Endothelial cell of umbilical vein (primary cell): ENCODE measurements around the gene AHSP. TPM values are rescaled to one million over a fixed set of nuclear protein-coding genes. Genes with fewer than 3 reads are reported as not detected.

Experiments used
- BruUV-seq: library from RNA; stranded (reverse); fragments of 400-500 nt; replicated peaks from 2 replicates; lab custom pipeline; 2021; lab: Mats Ljungman, UMichigan
- CTCF ChIA-PET: fragments of 300-600, 350-600 bp; sonication (Branson Sonifier 250); formaldehyde crosslinking; loops from one replicate; lab custom pipeline; 2021; ENCODE audit warnings: antibody characterized with exemption, inconsistent platforms; lab: Charles Lee
- POLR2A ChIA-PET: fragments of 300-600, 350-600 bp; sonication (Branson Sonifier 250); formaldehyde crosslinking; loops from one replicate; lab custom pipeline; 2021; ENCODE audit warnings: antibody characterized with exemption, inconsistent platforms; lab: Charles Lee
- DNase-seq: peaks from one replicate; pipeline ENCODE4 v3.0.0-alpha.2; 2011; ENCODE audit warnings: low read depth, low spot score
- FAIRE-seq: peaks from 2 replicates; lab custom pipeline; 2011; peaks lifted over from hg19 to GRCh38; lab: Jason Lieb, UNC
- H2AFZ ChIP-seq: 2 replicates; pipeline ENCODE4 v1.6.0; 2012; ENCODE audit warnings: low read depth, low read length, control low read depth, inconsistent platforms
- H3K27ac ChIP-seq: 2 replicates; pipeline ENCODE4 v1.5.1; 2011; ENCODE audit warnings: low read depth, mild to moderate bottlenecking, control low read depth, low read length, moderate library complexity; ENCODE audit not compliant: insufficient read depth
- H3K27me3 ChIP-seq, 2 experiments: 2 replicates each; pipeline versions ENCODE4 v1.6.0 to v1.6.1; 2011; ENCODE audit warnings: low read length in 2 of 2, mixed read lengths in 1 of 2; ENCODE audit not compliant: control insufficient read depth in 2 of 2, insufficient read depth in 2 of 2
- H3K36me3 ChIP-seq, 2 experiments: 2 replicates in 1 of 2; 3 replicates in 1 of 2; pipeline ENCODE4 v1.5.1; 2011; ENCODE audit warnings: low read length in 2 of 2, mild to moderate bottlenecking in 1 of 2, moderate library complexity in 1 of 2; ENCODE audit not compliant: control insufficient read depth in 2 of 2, insufficient read depth in 2 of 2; ENCODE audit errors: extremely low read depth in 1 of 2
- H3K4me1 ChIP-seq: 3 replicates; pipeline ENCODE4 v1.5.1; 2011; ENCODE audit warnings: mild to moderate bottlenecking, low read length; ENCODE audit not compliant: control insufficient read depth, insufficient read depth; ENCODE audit errors: extremely low read depth
- H3K4me2 ChIP-seq: 2 replicates; pipeline ENCODE4 v1.6.1; 2011; ENCODE audit warnings: low read length, control low read depth, mixed read lengths; ENCODE audit not compliant: insufficient read depth
- H3K4me3 ChIP-seq, 3 experiments: fragments of 200-600 bp in 1 of 3; sonication (generic), shearing (Covaris generic) in 1 of 3; replicated peaks in 1 of 3; 2 replicates each; pipeline ENCODE4 v1.5.1; 2011 to 2016; ENCODE audit warnings: control low read depth in 3 of 3, low read length in 3 of 3, mild to moderate bottlenecking in 2 of 3, inconsistent platforms in 1 of 3, low read depth in 1 of 3, moderate library complexity in 1 of 3; ENCODE audit not compliant: insufficient read depth in 1 of 3
- H3K79me2 ChIP-seq: 2 replicates; pipeline ENCODE4 v1.6.0; 2012; ENCODE audit warnings: low read length, inconsistent platforms; ENCODE audit not compliant: control insufficient read depth, insufficient read depth
- H3K9ac ChIP-seq: replicated peaks from 2 replicates; pipeline ENCODE3; 2011; ENCODE audit warnings: low read length, control low read depth; ENCODE audit not compliant: insufficient read depth; ENCODE audit errors: extremely low read depth
- H3K9me1 ChIP-seq: replicated peaks from 3 replicates; pipeline ENCODE4 v1.6.0; 2011; ENCODE audit warnings: mild to moderate bottlenecking, low read length; ENCODE audit not compliant: control insufficient read depth, insufficient read depth; ENCODE audit errors: extremely low read depth
- H3K9me3 ChIP-seq: replicated peaks from 2 replicates; pipeline ENCODE4 v1.5.1; 2012; ENCODE audit warnings: low read length, inconsistent platforms; ENCODE audit not compliant: control insufficient read depth, insufficient read depth
- H4K20me1 ChIP-seq: replicated peaks from 2 replicates; pipeline ENCODE3; 2011; ENCODE audit warnings: mild to moderate bottlenecking, low read length; ENCODE audit not compliant: control insufficient read depth, insufficient read depth; ENCODE audit errors: extremely low read depth
- EZH2 ChIP-seq: IDR thresholded peaks from 2 replicates; pipeline ENCODE4 v1.6.1; 2012; ENCODE audit warnings: borderline replicate concordance, low read depth, mild to moderate bottlenecking, moderate library complexity, low read length, inconsistent platforms; ENCODE audit not compliant: severe bottlenecking
- FOS ChIP-seq: IDR thresholded peaks from 2 replicates; pipeline ENCODE4 v1.6.1; 2011; ENCODE audit warnings: mild to moderate bottlenecking, low read length, moderate library complexity, borderline replicate concordance; ENCODE audit not compliant: insufficient read depth
- GATA2 ChIP-seq: IDR thresholded peaks from 2 replicates; pipeline ENCODE4 v1.7.0; 2011; ENCODE audit warnings: low read depth, mild to moderate bottlenecking, moderate library complexity, mixed read lengths, low read length; ENCODE audit not compliant: insufficient read length, insufficient read depth
- JUN ChIP-seq: IDR thresholded peaks from 2 replicates; pipeline ENCODE4 v1.6.1; 2011; ENCODE audit warnings: borderline replicate concordance, low read depth; ENCODE audit not compliant: insufficient read length, insufficient read depth
- MYC ChIP-seq: IDR thresholded peaks from one replicate; pipeline ENCODE4 v1.6.1; 2011; ENCODE audit warnings: mild to moderate bottlenecking, low read depth, low read length
- POLR2A ChIP-seq: IDR thresholded peaks from 2 replicates; pipeline ENCODE4 v1.6.1; 2012; ENCODE audit warnings: low read depth, mild to moderate bottlenecking, control low read depth, low read length
- POLR2AphosphoS5 ChIP-seq: IDR thresholded peaks from 2 replicates; pipeline ENCODE4 v1.6.1; 2012; ENCODE audit warnings: low read depth, mild to moderate bottlenecking, control low read depth, low read length, moderate library complexity; ENCODE audit not compliant: insufficient read depth
- dilution Hi-C: fragments of 300-500 bp; cut with MboI; formaldehyde crosslinking; loops from one replicate; pipeline ENCODE4 v1.15.0; 2019; ENCODE audit warnings: low sequenced_read_pairs; ENCODE audit not compliant: extremely low pct_ligation_motif_present
- intact Hi-C: fragments of 100-400 bp; cut with micrococcal nuclease; formaldehyde crosslinking; loops from one replicate; pipeline ENCODE4 v1.10.0; 2022
- polyA plus RNA-seq, 4 experiments: library from polyadenylated mRNA; depleted of rRNA in 3 of 4; stranded (reverse) in 3 of 4; unstranded in 1 of 4; fragments of >200 nt; gene quantifications; 2 replicates each; pipeline versions ENCODE4 v1.2.1 to v1.2.3, GENCODE V29; 2011 to 2012; ENCODE audit warnings: missing spikeins in 1 of 4
- total RNA-seq: library from RNA; stranded (reverse); gene quantifications from 2 replicates; pipeline ENCODE4 v1.2.3, GENCODE V29; 2021
- TF ChIP-seq, protein P1 (sequence below): IDR thresholded peaks from 2 replicates; pipeline ENCODE4 v1.6.1; 2011; ENCODE audit not compliant: insufficient read depth, insufficient read length
- TF ChIP-seq, protein P2 (sequence below), 2 donors: IDR thresholded peaks; 1 replicate in 1 of 2; 2 replicates in 1 of 2; pipeline ENCODE4 v1.5.1; 2011; ENCODE audit warnings: low read length in 2 of 2, mild to moderate bottlenecking in 2 of 2, moderate library complexity in 2 of 2, control low read depth in 1 of 2, inconsistent platforms in 1 of 2, low read depth in 1 of 2; ENCODE audit not compliant: insufficient read depth in 1 of 2; ENCODE audit errors: extremely low read depth in 1 of 2

Gene AHSP
- total and polyA plus RNA-seq, 2 donors (not counting 3 experiments of a cell fraction or from before 2014, with no cell fraction given): not detected

GRCh38 chr16:31529937-31530312, 2.2 kb downstream of the AHSP start:
- Histone ChIP-seq H3K27ac (no peak overlapping the region), H3K4me2 (no peak overlapping the region), H4K20me1 (no peaks in the 10 kb centered on the region), H3K4me1 (no peaks in the 10 kb centered on the region), H2AFZ (no peak overlapping the region), H3K4me3 (no peak overlapping the region), H3K36me3 (no peaks in the 10 kb centered on the region), H3K9me3 (no peaks in the 10 kb centered on the region), H3K9ac (no peak overlapping the region), H3K79me2 (no peaks in the 10 kb centered on the region), H3K9me1 (no peaks in the 10 kb centered on the region), H3K27me3 (peaks cover 23 to 28% of the 10 kb centered on the region in 2 experiments)
- CTCF ChIA-PET: no interaction called here
- intact Hi-C loops (no loop called here), dilution Hi-C loops (no loop called here)
- TF ChIP-seq JUN (no peak), FOS (no peak), GATA2 (no peak), EZH2 (no peak), MYC (no peak), POLR2AphosphoS5 (no peak), POLR2A (no peak)
- TF ChIP-seq, protein P1, sequence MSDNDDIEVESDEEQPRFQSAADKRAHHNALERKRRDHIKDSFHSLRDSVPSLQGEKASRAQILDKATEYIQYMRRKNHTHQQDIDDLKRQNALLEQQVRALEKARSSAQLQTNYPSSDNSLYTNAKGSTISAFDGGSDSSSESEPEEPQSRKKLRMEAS: no peak
- TF ChIP-seq, protein P2, sequence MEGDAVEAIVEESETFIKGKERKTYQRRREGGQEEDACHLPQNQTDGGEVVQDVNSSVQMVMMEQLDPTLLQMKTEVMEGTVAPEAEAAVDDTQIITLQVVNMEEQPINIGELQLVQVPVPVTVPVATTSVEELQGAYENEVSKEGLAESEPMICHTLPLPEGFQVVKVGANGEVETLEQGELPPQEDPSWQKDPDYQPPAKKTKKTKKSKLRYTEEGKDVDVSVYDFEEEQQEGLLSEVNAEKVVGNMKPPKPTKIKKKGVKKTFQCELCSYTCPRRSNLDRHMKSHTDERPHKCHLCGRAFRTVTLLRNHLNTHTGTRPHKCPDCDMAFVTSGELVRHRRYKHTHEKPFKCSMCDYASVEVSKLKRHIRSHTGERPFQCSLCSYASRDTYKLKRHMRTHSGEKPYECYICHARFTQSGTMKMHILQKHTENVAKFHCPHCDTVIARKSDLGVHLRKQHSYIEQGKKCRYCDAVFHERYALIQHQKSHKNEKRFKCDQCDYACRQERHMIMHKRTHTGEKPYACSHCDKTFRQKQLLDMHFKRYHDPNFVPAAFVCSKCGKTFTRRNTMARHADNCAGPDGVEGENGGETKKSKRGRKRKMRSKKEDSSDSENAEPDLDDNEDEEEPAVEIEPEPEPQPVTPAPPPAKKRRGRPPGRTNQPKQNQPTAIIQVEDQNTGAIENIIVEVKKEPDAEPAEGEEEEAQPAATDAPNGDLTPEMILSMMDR (IDR thresholded peaks at IDR 0.05; ENCODE audit: extremely low read depth in 1 of 2, insufficient read depth in 1 of 2, low read depth in 1 of 2, low read length in 2 of 2): no peak
- no peak for DNase-seq
- BruUV-seq: no TSS peak
- no peak for FAIRE-seq
- POLR2A ChIA-PET: no interaction called here
